ENCODE measurements around the gene RC3H1.

Gene RC3H1

GRCh38 chr1:173900427-173900826 is 121.7 kb downstream of the RC3H1 start:
- Histone ChIP-seq H3K9ac (ENCODE audit: low read length) (no peak overlapping the region), H3K79me2 (ENCODE audit: low read length) (no peaks in the 10 kb centered on the region), H3K36me3 (replicated peaks; ENCODE audit: insufficient read depth, low read length) (no peaks in the 10 kb centered on the region), H3K4me2 (ENCODE audit: low read depth, low read length) (no peak overlapping the region), H3K4me1 (ENCODE audit: low read length) (no peaks in the 10 kb centered on the region), H3F3A (ENCODE audit: insufficient read depth, low read length) (no peaks in the 10 kb centered on the region), H2AFZ (ENCODE audit: low read length) (no peak overlapping the region), H3K9me3 (replicated peaks; ENCODE audit: insufficient read depth, low read length) (no peaks in the 10 kb centered on the region), H3K27me3 (replicated peaks; ENCODE audit: insufficient read depth, low read length) (no peaks in the 10 kb centered on the region), H3K4me3 (ENCODE audit: low read length) (no peak overlapping the region), H3K9me2 (replicated peaks; ENCODE audit: insufficient read depth, low read length) (no peaks in the 10 kb centered on the region), H3K27ac (ENCODE audit: low read length) (no peak overlapping the region), H4K20me1 (ENCODE audit: insufficient read depth, low read length) (no peaks in the 10 kb centered on the region)
- TF ChIP-seq EZH2phosphoT487 (IDR thresholded peaks at IDR 0.05; ENCODE audit: low read length): no peak
- no peak for TF ChIP-seq EZH2 (optimal IDR thresholded peaks at IDR 0.05; ENCODE audit: low read depth, low read length)
- TF ChIP-seq CTCF (IDR thresholded peaks at IDR 0.05; ENCODE audit: low read length): no peak
- DNase-seq: no peak

- Histone ChIP-seq H3K9me3 (replicated peaks; ENCODE audit: insufficient read depth, low read length) (no peaks in the 10 kb centered on the region), H3K4me1 (ENCODE audit: low read length) (no peaks in the 10 kb centered on the region), H3K36me3 (replicated peaks; ENCODE audit: insufficient read depth, low read length) (no peaks in the 10 kb centered on the region), H4K20me1 (ENCODE audit: insufficient read depth, low read length) (no peaks in the 10 kb centered on the region), H3K9me2 (replicated peaks; ENCODE audit: insufficient read depth, low read length) (no peaks in the 10 kb centered on the region), H3K79me2 (ENCODE audit: low read length) (no peaks in the 10 kb centered on the region), H3K27ac (ENCODE audit: low read length) (no peak overlapping the region), H3F3A (ENCODE audit: insufficient read depth, low read length) (no peaks in the 10 kb centered on the region), H3K4me2 (ENCODE audit: low read depth, low read length) (no peak overlapping the region), H3K4me3 (ENCODE audit: low read length) (no peak overlapping the region), H2AFZ (ENCODE audit: low read length) (no peak overlapping the region), H3K27me3 (replicated peaks; ENCODE audit: insufficient read depth, low read length) (no peaks in the 10 kb centered on the region), H3K9ac (ENCODE audit: low read length) (no peak overlapping the region)
- DNase-seq: no peak
- TF ChIP-seq EZH2phosphoT487 (IDR thresholded peaks at IDR 0.05; ENCODE audit: low read length) (no peak), EZH2 (optimal IDR thresholded peaks at IDR 0.05; ENCODE audit: low read depth, low read length) (no peak), CTCF (IDR thresholded peaks at IDR 0.05; ENCODE audit: low read length) (no peak)
Observed at GRCh38 chr1:173894189-173894588, 128.0 kb downstream of the RC3H1 start.

GRCh38 chr1:173893611-173894010 is 128.5 kb downstream of the RC3H1 start:
- Histone ChIP-seq H4K20me1 (ENCODE audit: insufficient read depth, low read length) (no peaks in the 10 kb centered on the region), H3K9me3 (replicated peaks; ENCODE audit: insufficient read depth, low read length) (no peaks in the 10 kb centered on the region), H3K27ac (ENCODE audit: low read length) (no peak overlapping the region), H3K4me1 (ENCODE audit: low read length) (no peaks in the 10 kb centered on the region), H3F3A (ENCODE audit: insufficient read depth, low read length) (no peaks in the 10 kb centered on the region), H3K4me2 (ENCODE audit: low read depth, low read length) (no peak overlapping the region), H3K36me3 (replicated peaks; ENCODE audit: insufficient read depth, low read length) (no peaks in the 10 kb centered on the region), H2AFZ (ENCODE audit: low read length) (no peak overlapping the region), H3K4me3 (ENCODE audit: low read length) (no peak overlapping the region), H3K27me3 (replicated peaks; ENCODE audit: insufficient read depth, low read length) (no peaks in the 10 kb centered on the region), H3K9ac (ENCODE audit: low read length) (no peak overlapping the region), H3K9me2 (replicated peaks; ENCODE audit: insufficient read depth, low read length) (no peaks in the 10 kb centered on the region), H3K79me2 (ENCODE audit: low read length) (no peaks in the 10 kb centered on the region)
- no peak for TF ChIP-seq CTCF (IDR thresholded peaks at IDR 0.05; ENCODE audit: low read length)
- no peak for TF ChIP-seq EZH2 (optimal IDR thresholded peaks at IDR 0.05; ENCODE audit: low read depth, low read length)
- TF ChIP-seq EZH2phosphoT487 (IDR thresholded peaks at IDR 0.05; ENCODE audit: low read length): no peak
- no peak for DNase-seq

Data from MM.1S (cell line).